Panc1 (cell line): ENCODE measurements around the gene RELA. TPM values are rescaled to one million over a fixed set of nuclear protein-coding genes. Genes with fewer than 3 reads are reported as not detected.
A peak's percentile ranks its signal among the peaks of the same experiment; 100 is the strongest.

Experiments
- ATAC-seq: fragments of 200-7000 bp; cut with Tn5 transposase; 2 replicates; pipeline ENCODE4 v1.9.1; 2020; ENCODE audit warnings: mild to moderate bottlenecking, moderate library complexity
- BruUV-seq: library from RNA; stranded (reverse); fragments of 400-500 nt; replicated peaks from 2 replicates; lab custom pipeline; 2021; lab: Mats Ljungman, UMichigan
- CTCF ChIA-PET: fragments of 300-600 bp; sonication (Branson Sonifier 250); formaldehyde crosslinking; loops from one replicate; lab custom pipeline; 2022; ENCODE audit warnings: antibody characterized with exemption; lab: Charles Lee
- POLR2A ChIA-PET: fragments of 300-600 bp; sonication (Branson Sonifier 250); formaldehyde crosslinking; loops from one replicate; lab custom pipeline; 2022; ENCODE audit warnings: antibody characterized with exemption; lab: Charles Lee
- DNase-seq: peaks from one replicate; pipeline ENCODE4 v3.0.0-alpha.2; 2010; ENCODE audit warnings: low read depth, low spot score
- H3K27ac ChIP-seq: 2 replicates; pipeline ENCODE4 v1.5.1; 2011; ENCODE audit warnings: mild to moderate bottlenecking, low read length, inconsistent platforms
- H3K27me3 ChIP-seq: fragments of 200-500 bp; sonication (Bioruptor generic); 2 replicates; pipeline ENCODE4 v1.6.0; 2014; ENCODE audit warnings: low read length, inconsistent platforms; ENCODE audit not compliant: control insufficient read depth, insufficient read depth
- H3K36me3 ChIP-seq: fragments of 200-500 bp; sonication (Bioruptor generic); 2 replicates; pipeline ENCODE4 v1.5.1; 2014; ENCODE audit warnings: inconsistent platforms, mild to moderate bottlenecking, low read length, moderate library complexity; ENCODE audit not compliant: control insufficient read depth, insufficient read depth
- H3K4me1 ChIP-seq: 2 replicates; pipeline ENCODE4 v1.5.1; 2011; ENCODE audit warnings: inconsistent platforms, mild to moderate bottlenecking, low read length, moderate library complexity; ENCODE audit not compliant: control insufficient read depth, insufficient read depth
- H3K4me3 ChIP-seq, 2 experiments: 2 replicates each; pipeline ENCODE4 v1.5.1; 2011 to 2012; ENCODE audit warnings: low read depth in 2 of 2, low read length in 2 of 2, mild to moderate bottlenecking in 2 of 2, inconsistent platforms in 1 of 2, moderate library complexity in 1 of 2
- H3K9me3 ChIP-seq: fragments of 200-500 bp; sonication (Bioruptor generic); 2 replicates; pipeline ENCODE4 v1.5.1; 2014; ENCODE audit warnings: low read depth, mild to moderate bottlenecking, inconsistent platforms, low read length, moderate library complexity; ENCODE audit not compliant: control insufficient read depth, insufficient read depth
- CTCF ChIP-seq: fragments of 450-650 bp; IDR thresholded peaks from 2 replicates; pipeline ENCODE4 v1.5.1; 2017; ENCODE audit warnings: mild to moderate bottlenecking
- POLR2AphosphoS5 ChIP-seq: IDR thresholded peaks from 2 replicates; pipeline ENCODE4 v1.6.1; 2012; ENCODE audit warnings: mild to moderate bottlenecking, low read depth, low read length, moderate library complexity
- REST ChIP-seq, 2 experiments: IDR thresholded peaks; 2 replicates each; pipeline ENCODE4 v1.6.1; 2011 to 2012; ENCODE audit warnings: low read depth in 2 of 2, control low read depth in 1 of 2, low read length in 1 of 2, mild to moderate bottlenecking in 1 of 2, moderate library complexity in 1 of 2; ENCODE audit not compliant: insufficient read depth in 1 of 2
- SIN3A ChIP-seq: IDR thresholded peaks from 2 replicates; pipeline ENCODE4 v1.6.1; 2012; ENCODE audit warnings: low read depth, mild to moderate bottlenecking, low read length, moderate library complexity, borderline replicate concordance; ENCODE audit not compliant: insufficient read depth
- TCF7L2 ChIP-seq: IDR thresholded peaks from 2 replicates; pipeline ENCODE4 v1.6.1; 2011; ENCODE audit warnings: mild to moderate bottlenecking, low read depth, low read length, inconsistent platforms
- in situ Hi-C: cut with HindIII; loops from 2 replicates; pipeline ENCODE4 v1.10.0; 2016; ENCODE audit warnings: low sequenced_read_pairs, low pct_unique_long_range_greater_than_20kb
- intact Hi-C: fragments of 100-400 bp; cut with micrococcal nuclease; formaldehyde crosslinking; loops from one replicate; pipeline ENCODE4 v1.10.0; 2022; ENCODE audit not compliant: unreplicated experiment
- total RNA-seq: library from RNA; stranded (reverse); gene quantifications from one replicate; pipeline ENCODE4 v1.2.1, GENCODE V29; 2021; ENCODE audit not compliant: unreplicated experiment

RELA gene
- total RNA-seq, 1 experiment from 2014 or later = 141 TPM

- Histone ChIP-seq H3K36me3 (peaks cover 18% of the 10 kb centered on the region; the same call in 1 of the 2 replicates), H3K27me3 (no peaks in the 10 kb centered on the region), H3K9me3 (no peaks in the 10 kb centered on the region), H3K27ac (no peak overlapping the region), H3K4me3 (no peak overlapping the region), H3K4me1 (no peaks in the 10 kb centered on the region)
- CTCF ChIA-PET = interaction anchor here (1.1 kb wide), 1 partner anchor 38 kb away, joined by 3 read pairs; no protein-coding TSS in a partner anchor
- POLR2A ChIA-PET = no interaction called here
- in situ Hi-C loops (no loop called here), intact Hi-C loops (no loop called here)
- no peak for DNase-seq
- ATAC-seq = 0 out of 2 replicates have a peak, but pooled peaks have one; percentile 9
- no TSS peak for BruUV-seq
- TF ChIP-seq REST (IDR thresholded peaks at IDR 0.05; ENCODE audit: insufficient read depth in 1 of 2, low read depth in 2 of 2, low read length in 1 of 2) (no peak), SIN3A (no peak), TCF7L2 (no peak), POLR2AphosphoS5 (peak; percentile 12; the same call in 1 of the 2 replicates)
These were observed 37.6 kb downstream of the RELA start for GRCh38 chr11:65624931-65625627.

GRCh38 chr11:65623852-65624616 is 38.7 kb downstream of the RELA start:
- no peaks in the 10 kb centered on the region for H3K27me3 ChIP-seq
- in situ Hi-C loops = no loop called here
- BruUV-seq = no TSS peak
- ChIA-PET CTCF (no interaction called here), POLR2A (interaction anchor here (1.1 kb wide), 1 partner anchor 9 kb away, joined by 3 read pairs; no protein-coding TSS in a partner anchor)
- H3K4me1 ChIP-seq = no peaks in the 10 kb centered on the region
- intact Hi-C loops = no loop called here
- ATAC-seq (no peak), DNase-seq (no peak)
- H3K36me3 ChIP-seq = peaks cover 21% of the 10 kb centered on the region; the same call in 1 of the 2 replicates
- no peak overlapping the region for H3K27ac ChIP-seq
- no peak for TF ChIP-seq TCF7L2
- no peak for TF ChIP-seq POLR2AphosphoS5
- no peak for TF ChIP-seq REST (IDR thresholded peaks at IDR 0.05; ENCODE audit: insufficient read depth in 1 of 2, low read depth in 2 of 2, low read length in 1 of 2)
- TF ChIP-seq CTCF = no peak
- H3K9me3 ChIP-seq = no peaks in the 10 kb centered on the region
- no peak overlapping the region for H3K4me3 ChIP-seq
